C4-2B (cell line): ENCODE measurements around the gene PCDHA1.

Source experiments
- H3K27ac ChIP-seq: fragments of 450-650 bp; 2 replicates; pipeline ENCODE4 v1.5.1; 2017
- ZFX ChIP-seq: fragments of 450-650 bp; IDR thresholded peaks from 2 replicates; pipeline ENCODE4 v1.6.1; 2017
- TF ChIP-seq, protein P1 (sequence below): fragments of 450-650 bp; conservative IDR thresholded peaks from 2 replicates; pipeline ENCODE4 v1.5.1; 2017; ENCODE audit warnings: mild to moderate bottlenecking

Gene PCDHA1

GRCh38 chr5:141022384-141022783, 236.4 kb downstream of the PCDHA1 start:
- no peak overlapping the region for H3K27ac ChIP-seq
- TF ChIP-seq, protein P1, sequence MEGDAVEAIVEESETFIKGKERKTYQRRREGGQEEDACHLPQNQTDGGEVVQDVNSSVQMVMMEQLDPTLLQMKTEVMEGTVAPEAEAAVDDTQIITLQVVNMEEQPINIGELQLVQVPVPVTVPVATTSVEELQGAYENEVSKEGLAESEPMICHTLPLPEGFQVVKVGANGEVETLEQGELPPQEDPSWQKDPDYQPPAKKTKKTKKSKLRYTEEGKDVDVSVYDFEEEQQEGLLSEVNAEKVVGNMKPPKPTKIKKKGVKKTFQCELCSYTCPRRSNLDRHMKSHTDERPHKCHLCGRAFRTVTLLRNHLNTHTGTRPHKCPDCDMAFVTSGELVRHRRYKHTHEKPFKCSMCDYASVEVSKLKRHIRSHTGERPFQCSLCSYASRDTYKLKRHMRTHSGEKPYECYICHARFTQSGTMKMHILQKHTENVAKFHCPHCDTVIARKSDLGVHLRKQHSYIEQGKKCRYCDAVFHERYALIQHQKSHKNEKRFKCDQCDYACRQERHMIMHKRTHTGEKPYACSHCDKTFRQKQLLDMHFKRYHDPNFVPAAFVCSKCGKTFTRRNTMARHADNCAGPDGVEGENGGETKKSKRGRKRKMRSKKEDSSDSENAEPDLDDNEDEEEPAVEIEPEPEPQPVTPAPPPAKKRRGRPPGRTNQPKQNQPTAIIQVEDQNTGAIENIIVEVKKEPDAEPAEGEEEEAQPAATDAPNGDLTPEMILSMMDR: no peak
- no peak for TF ChIP-seq ZFX

GRCh38 chr5:141031006-141031405, 245.1 kb downstream of the PCDHA1 start:
- TF ChIP-seq, protein P1: no peak
- TF ChIP-seq ZFX: no peak
- H3K27ac ChIP-seq: no peak overlapping the region

GRCh38 chr5:141032626-141033025, 246.7 kb downstream of the PCDHA1 start:
- no peak overlapping the region for H3K27ac ChIP-seq
- TF ChIP-seq ZFX: no peak
- TF ChIP-seq, protein P1: no peak

GRCh38 chr5:141039061-141039460, 253.1 kb downstream of the PCDHA1 start:
- TF ChIP-seq, protein P1: no peak
- no peak for TF ChIP-seq ZFX
- no peak overlapping the region for H3K27ac ChIP-seq

- no peak overlapping the region for H3K27ac ChIP-seq
- TF ChIP-seq ZFX: no peak
- TF ChIP-seq, protein P1: no peak
Observed at GRCh38 chr5:141039517-141039916, 253.6 kb downstream of the PCDHA1 start.

DNA sequence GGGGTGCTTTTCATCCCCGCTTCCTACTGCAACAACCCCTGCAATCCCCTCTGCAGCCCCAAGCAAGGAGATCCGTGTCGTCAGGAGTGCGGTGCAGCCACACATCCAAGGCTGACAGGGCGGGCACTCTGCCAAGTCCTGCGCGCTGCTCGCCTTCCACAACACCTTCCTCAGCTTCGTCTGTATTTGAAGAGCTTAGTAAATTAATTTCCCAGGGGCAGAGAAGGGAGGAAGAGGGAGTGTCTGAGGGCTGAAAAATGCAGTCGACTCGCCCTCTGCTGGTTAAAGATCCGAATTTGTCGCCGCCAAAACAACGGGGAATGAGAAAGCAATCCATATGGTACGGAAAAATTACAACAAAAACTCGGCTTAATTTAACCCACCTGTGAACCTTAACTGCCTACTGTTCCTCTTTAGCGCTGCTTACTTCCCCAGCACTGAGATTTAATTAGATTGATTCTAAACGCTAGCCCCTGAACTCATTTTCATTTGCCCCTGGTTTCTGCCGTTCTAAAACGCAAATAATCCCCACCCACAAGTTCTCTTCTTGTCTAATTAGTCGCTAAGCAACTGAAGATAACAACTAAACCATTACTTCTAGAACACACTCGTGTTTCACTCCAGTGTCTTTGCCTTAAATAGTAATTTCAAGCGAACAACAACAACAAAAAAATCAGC, 254.3 kb downstream of the PCDHA1 start:
- no peak overlapping the region for H3K27ac ChIP-seq
- no peak for TF ChIP-seq ZFX
- TF ChIP-seq, protein P1: no peak

- TF ChIP-seq, protein P1: peak; percentile 86
- no peak for TF ChIP-seq ZFX
- H3K27ac ChIP-seq: no peak overlapping the region
Observed at GRCh38 chr5:141040771-141041426, 255.0 kb downstream of the PCDHA1 start.
